ENCODE measurements around the gene RIPOR2. TPM values are rescaled to one million over a fixed set of nuclear protein-coding genes. Genes with fewer than 3 reads are reported as not detected.

The RIPOR2 gene
- total and polyA plus RNA-seq, 2 donors from 2014 or later, result 1.7 to 24.2 TPM

GRCh38 chr6:24907919-24908649 is 27.7 kb downstream of the RIPOR2 start:
- TF ChIP-seq, protein P1, sequence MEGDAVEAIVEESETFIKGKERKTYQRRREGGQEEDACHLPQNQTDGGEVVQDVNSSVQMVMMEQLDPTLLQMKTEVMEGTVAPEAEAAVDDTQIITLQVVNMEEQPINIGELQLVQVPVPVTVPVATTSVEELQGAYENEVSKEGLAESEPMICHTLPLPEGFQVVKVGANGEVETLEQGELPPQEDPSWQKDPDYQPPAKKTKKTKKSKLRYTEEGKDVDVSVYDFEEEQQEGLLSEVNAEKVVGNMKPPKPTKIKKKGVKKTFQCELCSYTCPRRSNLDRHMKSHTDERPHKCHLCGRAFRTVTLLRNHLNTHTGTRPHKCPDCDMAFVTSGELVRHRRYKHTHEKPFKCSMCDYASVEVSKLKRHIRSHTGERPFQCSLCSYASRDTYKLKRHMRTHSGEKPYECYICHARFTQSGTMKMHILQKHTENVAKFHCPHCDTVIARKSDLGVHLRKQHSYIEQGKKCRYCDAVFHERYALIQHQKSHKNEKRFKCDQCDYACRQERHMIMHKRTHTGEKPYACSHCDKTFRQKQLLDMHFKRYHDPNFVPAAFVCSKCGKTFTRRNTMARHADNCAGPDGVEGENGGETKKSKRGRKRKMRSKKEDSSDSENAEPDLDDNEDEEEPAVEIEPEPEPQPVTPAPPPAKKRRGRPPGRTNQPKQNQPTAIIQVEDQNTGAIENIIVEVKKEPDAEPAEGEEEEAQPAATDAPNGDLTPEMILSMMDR (IDR thresholded peaks at IDR 0.05; ENCODE audit: borderline replicate concordance, extremely low read depth, insufficient read depth), result no peak
- peaks cover 0 to 3% (median 0%) of the 10 kb centered on the region in 3 donors for H3K9me3 ChIP-seq (ENCODE audit: control insufficient read depth in 2 of 3, insufficient read depth in 1 of 3, low read length in 3 of 3)
- peak overlapping the region; percentile 23 to 60 for H3K27ac ChIP-seq (ENCODE audit: low read depth in 2 of 2, low read length in 2 of 2)
- DNase-seq (no peak), FAIRE-seq (no peak)
- no peak overlapping the region for H3K4me3 ChIP-seq (ENCODE audit: low read length in 3 of 3)
- no peaks in the 10 kb centered on the region for H3K27me3 ChIP-seq (ENCODE audit: control insufficient read depth, insufficient read depth, low read length)
- intact Hi-C loops (cut with DNase I), result no loop called here
- H3K9ac ChIP-seq (ENCODE audit: low read length in 3 of 3), result no peak overlapping the region
- no peaks in the 10 kb centered on the region for H3K36me3 ChIP-seq (ENCODE audit: control insufficient read depth in 2 of 3, insufficient read depth in 3 of 3, low read length in 3 of 3)
- peaks cover 3 to 14% (median 6%) of the 10 kb centered on the region in 3 donors for H3K4me1 ChIP-seq (ENCODE audit: control insufficient read depth in 2 of 3, insufficient read depth in 2 of 3, low read depth in 1 of 3, low read length in 3 of 3)

GRCh38 chr6:24906314-24906713 is 29.4 kb downstream of the RIPOR2 start:
- peaks cover 0 to 3% (median 0%) of the 10 kb centered on the region in 3 donors for H3K9me3 ChIP-seq (ENCODE audit: control insufficient read depth in 2 of 3, insufficient read depth in 1 of 3, low read length in 3 of 3)
- no peak overlapping the region for H3K9ac ChIP-seq (ENCODE audit: low read length in 3 of 3)
- DNase-seq (no peak), FAIRE-seq (no peak)
- peaks cover 0 to 9% (median 2%) of the 10 kb centered on the region in 3 donors for H3K4me1 ChIP-seq (ENCODE audit: control insufficient read depth in 2 of 3, insufficient read depth in 2 of 3, low read depth in 1 of 3, low read length in 3 of 3)
- no peak overlapping the region for H3K27ac ChIP-seq (ENCODE audit: low read depth in 2 of 2, low read length in 2 of 2)
- no peaks in the 10 kb centered on the region for H3K36me3 ChIP-seq (ENCODE audit: control insufficient read depth in 2 of 3, insufficient read depth in 3 of 3, low read length in 3 of 3)
- H3K4me3 ChIP-seq (ENCODE audit: low read length in 3 of 3), result no peak overlapping the region
- no peaks in the 10 kb centered on the region for H3K27me3 ChIP-seq (ENCODE audit: control insufficient read depth, insufficient read depth, low read length)
- intact Hi-C loops (cut with DNase I), result no loop called here
- TF ChIP-seq, protein P1 (IDR thresholded peaks at IDR 0.05; ENCODE audit: borderline replicate concordance, extremely low read depth, insufficient read depth), result no peak

GRCh38 chr6:24905483-24905882 is 30.3 kb downstream of the RIPOR2 start:
- FAIRE-seq (no peak), DNase-seq (peak in 1 of 5 donors; percentile 54)
- Histone ChIP-seq H3K27me3 (ENCODE audit: control insufficient read depth, insufficient read depth, low read length) (no peaks in the 10 kb centered on the region), H3K9me3 (ENCODE audit: control insufficient read depth in 2 of 3, insufficient read depth in 1 of 3, low read length in 3 of 3) (peaks cover 0 to 3% (median 0%) of the 10 kb centered on the region in 3 donors), H3K4me1 (ENCODE audit: control insufficient read depth in 2 of 3, insufficient read depth in 2 of 3, low read depth in 1 of 3, low read length in 3 of 3) (peaks cover 0 to 5% (median 0%) of the 10 kb centered on the region in 3 donors), H3K36me3 (ENCODE audit: control insufficient read depth in 2 of 3, insufficient read depth in 3 of 3, low read length in 3 of 3) (no peaks in the 10 kb centered on the region), H3K4me3 (ENCODE audit: low read length in 3 of 3) (no peak overlapping the region), H3K27ac (ENCODE audit: low read depth in 2 of 2, low read length in 2 of 2) (no peak overlapping the region), H3K9ac (ENCODE audit: low read length in 3 of 3) (no peak overlapping the region)
- TF ChIP-seq, protein P1 (IDR thresholded peaks at IDR 0.05; ENCODE audit: borderline replicate concordance, extremely low read depth, insufficient read depth), result no peak
- intact Hi-C loops (cut with DNase I), result no loop called here
